ENCODE results near the gene LGALS3.

LGALS3 gene

GRCh38 chr14:55114720-55115119 lies 14.3 kb upstream of the LGALS3 start:
- no peak overlapping the region for H3K4me3 ChIP-seq (ENCODE audit: low read depth, low read length)
- no peak for DNase-seq (ENCODE audit: low read depth, low spot score)
- no peak for TF ChIP-seq CTCF (IDR thresholded peaks at IDR 0.05; ENCODE audit: low read depth, low read length)
- in situ Hi-C loops (cut with HindIII; ENCODE audit: low sequenced_read_pairs): no loop called here

- DNase-seq (ENCODE audit: low read depth, low spot score): no peak
- H3K4me3 ChIP-seq (ENCODE audit: low read depth, low read length): no peak overlapping the region
- in situ Hi-C loops (cut with HindIII; ENCODE audit: low sequenced_read_pairs): no loop called here
- no peak for TF ChIP-seq CTCF (IDR thresholded peaks at IDR 0.05; ENCODE audit: low read depth, low read length)
Measured at GRCh38 chr14:55115460-55115859, 13.6 kb upstream of the LGALS3 start.

GRCh38 chr14:55115861-55116245 lies 13.2 kb upstream of the LGALS3 start:
- no peak overlapping the region for H3K4me3 ChIP-seq (ENCODE audit: low read depth, low read length)
- no peak for DNase-seq (ENCODE audit: low read depth, low spot score)
- in situ Hi-C loops (cut with HindIII; ENCODE audit: low sequenced_read_pairs): no loop called here
- no peak for TF ChIP-seq CTCF (IDR thresholded peaks at IDR 0.05; ENCODE audit: low read depth, low read length)

- no peak for TF ChIP-seq CTCF (IDR thresholded peaks at IDR 0.05; ENCODE audit: low read depth, low read length)
- H3K4me3 ChIP-seq (ENCODE audit: low read depth, low read length): no peak overlapping the region
- in situ Hi-C loops (cut with HindIII; ENCODE audit: low sequenced_read_pairs): no loop called here
- DNase-seq (ENCODE audit: low read depth, low spot score): no peak
Measured at GRCh38 chr14:55116246-55117030, 12.6 kb upstream of the LGALS3 start.

- TF ChIP-seq CTCF (IDR thresholded peaks at IDR 0.05; ENCODE audit: low read depth, low read length): no peak
- no peak for DNase-seq (ENCODE audit: low read depth, low spot score)
- in situ Hi-C loops (cut with HindIII; ENCODE audit: low sequenced_read_pairs): no loop called here
- H3K4me3 ChIP-seq (ENCODE audit: low read depth, low read length): no peak overlapping the region
Measured at GRCh38 chr14:55117803-55118441, 11.1 kb upstream of the LGALS3 start.

- no peak overlapping the region for H3K4me3 ChIP-seq (ENCODE audit: low read depth, low read length)
- DNase-seq (ENCODE audit: low read depth, low spot score): no peak
- in situ Hi-C loops (cut with HindIII; ENCODE audit: low sequenced_read_pairs): no loop called here
- no peak for TF ChIP-seq CTCF (IDR thresholded peaks at IDR 0.05; ENCODE audit: low read depth, low read length)
Measured at GRCh38 chr14:55118761-55119160, 10.3 kb upstream of the LGALS3 start.
